Effector memory CD4-positive, alpha-beta T cell (primary cell): ENCODE measurements around the gene MIR17HG.

ENCODE experiments used
- DNase-seq, 3 donors: peaks; one replicate each; pipeline ENCODE4 v3.0.0-alpha.2; 2020
- H3K27ac ChIP-seq: 2 replicates; pipeline ENCODE4 v1.7.0; 2013; ENCODE audit warnings: mild to moderate bottlenecking, low read length, moderate library complexity; ENCODE audit not compliant: insufficient read depth, poor library complexity, severe bottlenecking
- H3K27me3 ChIP-seq: replicated peaks from 2 replicates; pipeline ENCODE4 v1.7.0; 2013; ENCODE audit warnings: mild to moderate bottlenecking, low read length; ENCODE audit not compliant: insufficient read depth, control insufficient read depth, poor library complexity, severe bottlenecking
- H3K36me3 ChIP-seq: 2 replicates; pipeline ENCODE4 v1.7.0; 2013; ENCODE audit warnings: mild to moderate bottlenecking, low read length, moderate library complexity; ENCODE audit not compliant: control insufficient read depth, insufficient read depth
- H3K4me1 ChIP-seq: 2 replicates; pipeline ENCODE4 v1.7.0; 2013; ENCODE audit warnings: low read length, mild to moderate bottlenecking; ENCODE audit not compliant: control insufficient read depth, insufficient read depth, poor library complexity, severe bottlenecking
- H3K4me3 ChIP-seq: 2 replicates; pipeline ENCODE4 v1.7.0; 2013; ENCODE audit warnings: low read length, low read depth, mild to moderate bottlenecking; ENCODE audit not compliant: insufficient read depth, poor library complexity, severe bottlenecking
- H3K9me3 ChIP-seq: 2 replicates; pipeline ENCODE4 v1.7.0; 2013; ENCODE audit warnings: mild to moderate bottlenecking, low read length, moderate library complexity; ENCODE audit not compliant: control insufficient read depth

The MIR17HG gene

DNA sequence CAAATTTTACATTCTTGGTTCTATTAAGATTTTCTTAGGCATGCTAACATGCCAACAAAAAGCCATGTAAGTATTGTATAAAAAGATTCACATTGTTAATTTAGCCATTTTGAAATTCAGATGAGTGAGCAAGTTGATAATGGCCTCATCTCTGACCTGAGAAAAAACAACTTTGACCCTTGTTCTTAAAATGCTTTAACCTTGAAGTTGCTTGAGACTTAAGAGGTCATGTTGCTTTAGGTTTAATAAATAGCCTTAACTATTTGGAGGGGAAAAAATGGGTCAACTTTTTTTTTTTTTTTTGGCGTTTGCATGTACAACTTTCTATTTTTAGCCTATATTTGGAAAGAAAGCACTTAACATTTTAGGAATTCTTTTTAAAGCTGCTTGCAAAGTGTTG, 6.0 kb downstream of the MIR17HG start:
- DNase-seq = no peak
- Histone ChIP-seq H3K4me1 (no peaks in the 10 kb centered on the region), H3K27me3 (no peaks in the 10 kb centered on the region), H3K4me3 (no peak overlapping the region), H3K9me3 (no peaks in the 10 kb centered on the region), H3K36me3 (peaks cover 32% of the 10 kb centered on the region), H3K27ac (no peak overlapping the region)

DNA sequence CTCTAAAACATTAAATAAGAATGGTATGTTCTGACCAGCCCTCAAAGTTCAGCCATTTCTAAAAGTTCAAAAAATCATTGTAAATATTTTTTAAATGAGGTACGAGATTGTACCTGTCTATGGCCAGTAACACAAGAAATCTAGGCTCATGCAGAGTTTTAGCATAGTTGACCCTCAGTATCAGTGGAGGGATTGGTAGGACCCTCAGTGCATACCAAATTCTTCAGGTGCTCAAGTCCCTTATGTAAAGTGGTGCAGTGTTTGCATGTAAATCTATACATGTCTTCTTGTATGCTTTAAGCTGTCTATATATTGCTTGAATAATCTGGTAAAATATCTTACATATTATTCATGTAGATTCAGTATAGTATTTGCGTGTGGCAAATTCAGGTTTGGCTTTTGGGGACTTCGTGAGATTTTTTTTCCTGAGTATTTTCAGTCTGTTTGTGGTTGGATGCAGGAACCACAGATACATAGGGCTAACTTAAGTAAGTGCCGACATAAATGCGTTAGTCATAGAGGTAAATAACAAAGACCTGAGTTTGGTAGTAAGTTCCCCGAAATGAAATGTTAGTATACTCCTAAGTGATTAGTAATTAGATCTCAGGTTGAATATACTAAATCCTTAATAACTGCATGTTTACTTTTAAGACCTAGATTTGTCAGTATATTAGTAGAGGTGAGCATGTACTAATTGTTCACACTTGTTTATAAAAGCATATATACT, 7.8 kb downstream of the MIR17HG start:
- Histone ChIP-seq H3K27me3 (no peaks in the 10 kb centered on the region), H3K36me3 (peaks cover 32% of the 10 kb centered on the region), H3K4me3 (no peak overlapping the region), H3K9me3 (no peaks in the 10 kb centered on the region), H3K4me1 (no peaks in the 10 kb centered on the region), H3K27ac (no peak overlapping the region)
- no peak for DNase-seq

DNA sequence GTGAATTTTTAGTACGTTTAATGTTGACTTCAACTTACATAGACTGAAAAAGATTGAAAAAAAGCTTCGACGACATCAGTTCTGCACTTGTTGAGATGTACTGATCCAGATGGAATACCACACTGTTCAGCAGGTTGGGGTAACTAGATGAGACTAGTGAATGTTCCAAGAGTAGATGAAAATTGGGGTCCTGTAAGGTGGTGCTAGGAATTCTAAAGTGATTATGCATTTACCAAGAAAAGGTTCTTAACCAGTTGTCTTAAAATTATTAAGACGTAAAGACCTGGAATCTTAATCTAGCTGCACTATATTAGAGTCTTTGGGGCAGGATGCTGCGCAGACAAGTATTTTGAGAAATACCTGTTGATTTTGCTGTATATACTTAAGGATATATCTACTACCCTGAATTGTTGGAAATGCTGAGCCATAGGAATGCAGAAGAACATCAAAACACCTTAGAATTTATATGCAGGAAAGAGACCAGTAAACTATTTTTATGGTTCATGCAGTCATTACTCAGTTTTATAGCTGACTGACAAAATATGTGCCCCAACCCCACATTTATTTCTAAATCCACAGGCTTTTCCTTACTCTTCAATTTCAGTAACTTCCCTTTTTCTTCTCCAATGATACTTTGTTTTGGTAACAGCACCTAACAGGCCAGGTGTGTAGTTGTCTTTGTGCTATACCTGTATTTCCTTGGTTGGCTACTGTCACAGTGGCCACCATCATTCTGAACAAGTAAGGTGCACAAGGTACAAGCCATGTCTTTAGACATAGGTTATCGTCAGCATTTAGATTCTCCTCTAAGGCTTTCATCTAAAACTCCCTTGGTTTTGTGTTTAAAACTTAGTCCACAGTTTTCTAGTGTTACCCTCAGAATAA, 8.6 kb downstream of the MIR17HG start:
- H3K4me1 ChIP-seq = no peaks in the 10 kb centered on the region
- no peaks in the 10 kb centered on the region for H3K27me3 ChIP-seq
- no peak for DNase-seq
- H3K27ac ChIP-seq = no peak overlapping the region
- no peak overlapping the region for H3K4me3 ChIP-seq
- H3K36me3 ChIP-seq = peaks cover 26% of the 10 kb centered on the region
- H3K9me3 ChIP-seq = no peaks in the 10 kb centered on the region

DNA sequence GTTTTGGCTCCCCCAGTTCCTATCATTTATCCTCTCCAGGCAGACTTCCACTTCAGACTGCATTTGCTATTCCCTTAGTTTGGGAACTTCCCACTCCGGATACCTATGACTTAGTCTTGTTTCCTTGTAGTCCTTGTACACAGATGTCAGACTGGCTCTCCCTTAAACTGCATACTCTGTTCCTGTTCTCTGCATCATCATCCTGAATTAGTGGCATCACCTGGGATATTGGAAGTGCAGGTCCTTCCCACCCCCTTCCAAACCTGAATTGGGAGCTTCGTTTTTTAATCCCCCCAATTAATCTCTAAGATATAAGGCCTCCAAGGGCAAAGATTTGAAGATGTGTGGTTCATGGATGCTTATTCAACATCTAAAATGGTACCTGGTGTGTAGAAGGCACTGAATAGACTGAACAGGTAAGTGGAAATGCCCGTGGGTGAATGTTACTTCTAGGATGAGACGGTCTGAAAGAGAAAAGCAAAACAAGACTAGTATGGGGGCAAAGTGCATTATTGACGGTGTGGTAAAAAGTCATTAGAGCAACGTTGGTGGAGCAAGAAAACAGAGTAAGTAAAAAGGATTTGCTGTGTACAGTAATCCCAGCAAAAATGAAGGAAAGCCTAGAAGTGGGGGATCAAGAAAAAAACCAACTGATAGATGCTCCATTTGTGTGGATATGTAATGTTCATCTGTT, 9.6 kb downstream of the MIR17HG start:
- no peak overlapping the region for H3K27ac ChIP-seq
- peaks cover 23% of the 10 kb centered on the region for H3K36me3 ChIP-seq
- DNase-seq = no peak
- H3K27me3 ChIP-seq = no peaks in the 10 kb centered on the region
- H3K4me3 ChIP-seq = no peak overlapping the region
- no peaks in the 10 kb centered on the region for H3K4me1 ChIP-seq
- H3K9me3 ChIP-seq = no peaks in the 10 kb centered on the region

DNA sequence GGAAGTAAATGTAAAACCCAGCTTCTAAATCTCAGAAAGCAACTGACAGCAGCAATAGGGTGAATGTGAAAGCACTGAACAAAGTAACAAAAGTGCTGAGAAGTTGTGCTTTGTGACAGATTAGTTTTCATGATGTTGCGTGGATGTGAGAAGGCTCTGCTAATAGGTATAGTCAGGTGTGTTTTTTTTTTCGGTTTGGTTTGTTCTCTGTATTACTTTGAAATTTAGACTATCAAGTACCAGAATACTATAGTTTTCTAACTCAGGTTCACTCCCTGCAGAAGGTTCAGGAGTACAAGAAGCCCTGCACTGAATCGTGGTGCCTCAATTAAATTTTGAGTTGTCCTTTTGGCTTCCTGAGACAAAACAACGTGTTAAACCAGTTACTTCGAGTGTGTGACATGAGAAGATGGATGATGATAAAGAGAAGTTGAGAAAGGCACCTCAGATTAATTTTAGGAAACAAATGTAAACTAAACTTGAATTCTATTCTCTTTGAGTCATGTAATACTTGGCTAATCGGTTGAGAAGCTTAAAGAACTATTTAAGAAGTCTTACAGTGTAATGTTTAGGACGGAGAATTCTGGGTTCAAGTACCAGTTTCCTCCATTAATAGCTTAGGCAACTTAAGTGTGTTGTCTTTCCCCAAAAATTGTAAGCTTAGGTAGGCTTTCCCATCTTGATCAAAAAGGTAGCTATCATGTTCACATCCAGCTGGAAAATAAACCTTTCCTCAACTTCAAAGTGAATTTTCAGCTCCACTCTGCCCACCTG, 10.3 kb downstream of the MIR17HG start:
- no peak for DNase-seq
- H3K27me3 ChIP-seq = no peaks in the 10 kb centered on the region
- peaks cover 23% of the 10 kb centered on the region for H3K36me3 ChIP-seq

DNA sequence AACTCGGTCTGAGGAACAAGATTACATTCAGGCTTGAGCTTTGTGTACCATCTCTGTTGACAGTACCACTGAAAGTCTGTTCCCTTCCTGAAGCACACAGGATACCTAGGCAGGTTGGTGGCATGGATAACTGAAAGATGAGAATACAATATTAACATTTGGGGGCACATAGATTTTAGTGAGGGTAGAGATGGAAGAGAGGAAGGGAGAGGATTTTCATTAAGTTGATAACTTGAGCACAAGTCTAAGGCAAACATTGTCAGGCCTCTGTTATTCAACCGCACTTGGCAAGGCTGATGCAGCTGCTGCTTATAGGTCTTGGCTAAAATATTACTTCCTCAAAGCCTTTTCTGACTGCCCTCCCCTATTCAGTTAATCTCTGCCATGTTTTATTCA, 10.9 kb downstream of the MIR17HG start:
- Histone ChIP-seq H3K36me3 (peaks cover 23% of the 10 kb centered on the region), H3K4me1 (no peaks in the 10 kb centered on the region), H3K9me3 (no peaks in the 10 kb centered on the region), H3K4me3 (no peak overlapping the region), H3K27me3 (no peaks in the 10 kb centered on the region), H3K27ac (no peak overlapping the region)
- no peak for DNase-seq

More for the DNA sequence above, 10.3 kb downstream of the MIR17HG start:
- H3K4me3 ChIP-seq = no peak overlapping the region
- no peaks in the 10 kb centered on the region for H3K9me3 ChIP-seq
- no peak overlapping the region for H3K27ac ChIP-seq
- no peaks in the 10 kb centered on the region for H3K4me1 ChIP-seq

DNA sequence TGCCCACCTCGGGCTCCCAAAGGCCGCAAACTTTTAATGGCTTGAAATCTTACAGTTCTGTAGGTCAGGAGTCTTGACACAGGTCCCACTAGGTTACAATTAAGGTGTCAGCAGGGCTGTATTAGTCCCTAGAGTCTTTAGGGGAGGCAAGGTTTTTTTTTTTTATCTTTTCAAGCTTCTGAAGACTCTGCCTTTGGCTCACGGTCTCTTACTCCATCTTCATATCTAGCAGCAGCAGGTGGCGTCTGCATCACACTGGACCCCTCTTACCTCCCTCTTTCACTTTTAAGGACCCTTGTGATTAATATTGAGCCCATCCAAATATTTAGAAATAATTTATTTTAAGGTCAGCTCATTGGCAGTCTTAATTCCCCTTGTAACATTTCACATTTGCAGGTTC, 11.6 kb downstream of the MIR17HG start:
- Histone ChIP-seq H3K27ac (no peak overlapping the region), H3K36me3 (peaks cover 19% of the 10 kb centered on the region), H3K4me3 (no peak overlapping the region), H3K4me1 (no peaks in the 10 kb centered on the region), H3K27me3 (no peaks in the 10 kb centered on the region), H3K9me3 (no peaks in the 10 kb centered on the region)
- DNase-seq = no peak

DNA sequence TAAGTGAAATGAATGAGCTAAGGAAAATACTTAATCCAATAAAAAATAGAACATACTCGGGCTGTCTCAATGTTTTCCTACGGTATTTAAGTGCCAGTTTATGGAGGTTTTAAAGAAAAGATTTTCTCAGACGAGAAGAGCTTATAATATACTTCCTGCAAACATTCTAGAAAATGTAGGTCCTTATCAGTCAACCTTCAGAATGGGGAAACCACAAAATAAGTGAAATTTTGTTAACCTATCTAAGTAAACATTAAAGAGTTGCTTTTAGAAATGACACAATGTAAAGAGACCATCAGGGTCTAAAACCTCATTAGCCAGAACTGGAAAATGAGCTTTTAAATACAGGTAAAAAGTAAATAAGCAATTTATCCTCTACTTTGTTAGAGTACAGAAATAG, 12.1 kb downstream of the MIR17HG start:
- Histone ChIP-seq H3K9me3 (no peaks in the 10 kb centered on the region), H3K36me3 (peaks cover 14% of the 10 kb centered on the region), H3K4me3 (no peak overlapping the region), H3K27me3 (no peaks in the 10 kb centered on the region), H3K4me1 (no peaks in the 10 kb centered on the region), H3K27ac (no peak overlapping the region)
- no peak for DNase-seq

DNA sequence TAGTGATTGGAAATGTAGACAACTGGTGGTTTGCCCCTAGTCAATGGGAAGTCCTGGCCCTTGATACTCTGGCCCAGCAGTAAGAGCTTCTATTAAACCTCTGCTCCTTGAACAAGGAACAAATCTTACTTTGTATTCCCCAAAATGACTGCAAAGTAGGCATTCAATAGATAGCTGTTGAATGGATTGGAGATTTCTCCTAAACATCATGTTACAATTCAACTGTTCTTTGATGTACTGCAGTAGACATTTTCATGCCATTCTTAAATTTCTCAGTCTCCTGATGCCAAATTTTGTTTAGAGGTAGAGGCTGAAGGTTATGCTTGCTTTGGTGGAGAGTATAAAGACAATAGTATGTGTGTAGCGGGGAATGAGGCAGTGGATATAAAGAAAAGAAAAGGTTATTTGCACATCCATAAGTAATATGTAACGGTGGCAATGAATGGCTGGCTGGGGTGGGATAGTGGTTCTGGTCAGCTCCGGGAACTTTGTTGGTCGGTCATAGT, 12.8 kb downstream of the MIR17HG start:
- Histone ChIP-seq H3K4me1 (no peaks in the 10 kb centered on the region), H3K27ac (no peak overlapping the region), H3K36me3 (peaks cover 8% of the 10 kb centered on the region), H3K9me3 (no peaks in the 10 kb centered on the region), H3K27me3 (no peaks in the 10 kb centered on the region), H3K4me3 (no peak overlapping the region)
- no peak for DNase-seq
